Stimulated activated CD4-positive, alpha-beta T cell treated with anti-CD3 and anti-CD28 coated beads, Interleukin-2, amount 100 ng/mL, for 4 hours (primary cell): ENCODE results near the gene SCGB3A1.

ENCODE experiments used
- DNase-seq: peaks from one replicate; pipeline ENCODE4 v3.0.0-alpha.2; 2020; ENCODE audit warnings: low read depth

SCGB3A1 gene

DNA sequence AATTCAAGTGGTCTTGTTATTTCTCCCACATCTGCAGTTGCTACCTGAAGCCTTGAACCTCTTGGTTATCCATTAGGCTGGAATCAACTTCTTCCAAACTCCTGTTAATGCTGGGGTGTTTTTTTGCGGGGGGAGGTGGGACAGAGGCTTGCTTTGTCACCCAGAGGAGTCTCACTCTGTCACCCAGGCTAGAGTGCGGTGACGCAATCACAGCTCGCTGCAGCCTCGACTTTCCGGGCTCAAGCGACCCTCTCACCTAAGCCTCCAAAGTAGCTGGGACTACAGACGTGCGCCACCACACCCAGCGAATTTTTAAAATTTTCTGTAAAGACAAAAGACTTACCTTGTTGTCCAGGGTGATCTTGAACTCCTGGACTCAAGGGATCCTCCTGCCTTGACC, 4.4 kb downstream of the SCGB3A1 start:
- DNase-seq = no peak

- DNase-seq = no peak
Observed at GRCh38 chr5:180586204-180586603, 5.1 kb downstream of the SCGB3A1 start.

- DNase-seq = no peak
Observed at GRCh38 chr5:180583738-180584137, 7.6 kb downstream of the SCGB3A1 start.

DNA sequence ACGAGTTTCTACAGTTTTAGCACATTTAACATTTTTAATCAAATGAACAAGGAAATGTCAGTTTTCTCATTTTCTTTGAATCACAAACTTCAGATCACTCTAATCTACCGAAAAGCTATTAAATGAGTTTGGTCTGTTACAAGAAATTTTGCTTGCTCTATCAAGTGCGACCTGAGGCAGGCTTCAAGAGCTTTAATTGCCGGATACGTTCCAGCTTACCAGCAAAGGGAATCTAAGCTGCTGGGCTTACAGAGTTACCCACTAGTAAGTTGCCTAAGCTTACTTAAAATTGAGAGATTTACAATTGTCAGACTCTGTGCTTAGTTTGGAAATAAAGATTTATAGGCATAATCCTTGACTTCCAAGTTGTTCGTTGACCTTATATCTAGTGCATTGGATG, 10.6 kb downstream of the SCGB3A1 start:
- no peak for DNase-seq

DNA sequence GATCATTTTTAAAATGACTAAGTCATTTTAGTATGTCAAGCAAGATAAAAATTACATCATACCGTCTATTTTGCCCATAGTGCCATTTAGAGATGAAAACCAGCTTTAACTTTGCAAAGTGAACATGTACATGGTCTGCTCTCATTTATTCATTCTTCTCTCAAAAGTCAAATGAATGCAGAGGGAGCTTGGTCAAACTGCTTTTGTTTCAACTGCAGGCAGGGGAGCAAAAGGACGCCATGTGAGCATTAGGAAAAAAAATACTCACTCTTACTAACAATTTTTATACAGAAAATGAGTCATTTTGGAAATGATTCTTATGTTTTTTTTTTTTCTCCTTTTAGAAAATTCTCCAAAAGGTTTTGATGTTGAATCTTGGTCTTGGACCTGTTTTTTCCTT, 15.7 kb downstream of the SCGB3A1 start:
- DNase-seq = no peak

- DNase-seq = no peak
Observed at GRCh38 chr5:180568914-180569313, 22.4 kb downstream of the SCGB3A1 start.

DNA sequence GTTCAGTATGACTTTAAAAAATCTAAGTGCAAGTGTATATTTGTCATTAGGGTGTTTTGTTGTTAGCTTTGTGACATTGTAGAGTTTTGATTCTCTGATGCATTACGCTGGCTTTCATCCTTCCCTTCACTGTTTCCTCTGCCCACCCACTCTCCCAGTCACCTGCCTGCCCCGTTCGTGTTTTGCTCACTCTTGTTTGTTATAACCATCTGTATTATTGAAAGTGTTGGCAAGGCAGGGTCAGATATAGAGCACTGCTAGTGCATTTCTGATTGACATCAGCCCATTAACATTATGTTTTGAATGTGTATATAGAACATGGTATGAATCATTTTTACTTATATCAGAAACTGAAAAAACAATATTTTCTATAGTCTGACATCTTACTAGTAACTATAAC, 27.3 kb downstream of the SCGB3A1 start:
- no peak for DNase-seq

GRCh38 chr5:180558232-180558631, 33.1 kb downstream of the SCGB3A1 start:
- no peak for DNase-seq

DNA sequence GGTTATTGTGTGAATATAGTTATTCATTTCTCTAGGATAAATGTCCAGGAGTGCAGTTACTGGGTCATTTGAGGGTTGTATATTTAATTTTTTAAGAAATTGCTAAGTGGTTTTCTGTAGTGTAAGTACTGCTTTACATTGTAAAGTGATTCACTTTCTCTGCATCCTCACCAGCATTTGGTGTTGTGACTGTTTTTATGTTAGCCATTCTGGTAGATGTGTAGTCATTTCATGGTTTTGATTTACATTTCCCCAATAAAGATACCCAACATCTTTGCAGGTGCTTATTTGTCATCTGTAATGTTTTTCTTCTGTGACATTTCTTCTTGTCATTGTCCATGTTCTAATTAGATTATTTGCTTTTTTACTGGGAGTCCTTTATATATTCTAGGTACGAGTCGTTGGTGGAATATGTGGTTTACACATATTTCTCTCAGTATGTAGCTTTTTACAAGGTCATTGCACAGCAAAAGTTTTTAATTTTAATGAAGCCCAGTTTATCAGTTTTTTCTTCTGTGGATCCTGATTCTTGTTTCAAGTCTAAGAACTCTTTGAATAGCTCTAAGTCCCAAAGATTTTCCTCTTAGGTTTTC, 34.0 kb downstream of the SCGB3A1 start:
- no peak for DNase-seq

DNA sequence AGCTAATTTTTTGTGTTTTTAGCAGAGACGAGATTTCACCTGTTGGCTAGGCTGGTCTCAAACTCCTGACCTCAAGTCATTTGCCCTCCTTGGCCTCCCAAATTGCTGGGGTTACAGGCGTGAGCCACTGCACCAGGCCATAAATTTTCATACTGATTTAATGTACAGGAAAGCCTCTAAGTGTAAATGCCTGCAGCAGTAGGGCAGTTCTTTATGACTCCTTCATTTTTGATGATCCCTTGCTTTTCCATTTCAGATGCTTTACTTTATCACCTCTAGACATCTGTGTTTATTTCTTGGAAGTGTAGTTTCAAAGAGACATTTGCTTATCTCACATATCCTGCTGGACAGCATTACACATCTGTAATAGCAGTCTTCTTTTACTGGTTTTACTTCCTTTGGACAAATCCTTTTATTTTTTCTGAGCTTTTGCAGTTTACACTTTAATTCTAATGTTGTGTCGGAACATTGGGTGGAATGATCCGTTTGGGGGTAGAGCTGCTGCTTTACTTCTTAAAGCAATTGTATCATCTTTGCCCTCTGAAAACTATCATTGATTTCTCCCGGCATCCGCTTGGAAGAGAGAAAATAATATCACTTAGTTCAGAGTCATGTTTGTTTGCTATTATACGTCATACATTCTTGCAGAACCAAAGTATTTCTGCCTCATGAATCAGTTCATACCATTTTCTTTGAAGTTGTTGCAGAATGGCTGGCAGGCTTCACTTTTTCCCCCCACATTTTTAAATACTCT, 36.0 kb downstream of the SCGB3A1 start:
- DNase-seq = no peak

DNA sequence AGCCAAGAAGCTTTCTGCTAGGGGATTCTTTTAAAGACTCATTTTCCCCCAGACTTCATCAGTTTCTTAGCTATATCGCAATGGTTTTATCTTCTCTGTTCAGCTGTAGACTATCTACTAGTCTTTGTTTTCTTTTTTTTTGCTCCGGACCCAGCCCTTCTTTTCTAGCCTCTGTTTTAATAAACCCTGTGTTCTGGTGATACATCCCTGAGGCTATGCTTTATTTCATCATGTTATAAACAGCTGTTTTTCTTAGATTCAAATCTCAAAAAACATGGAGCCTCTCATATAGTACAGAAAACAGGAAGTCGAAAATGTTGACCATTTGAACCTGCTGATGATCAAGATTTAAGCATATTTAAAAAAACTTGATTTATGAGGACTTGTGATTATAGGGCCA, 37.8 kb downstream of the SCGB3A1 start:
- DNase-seq = no peak

GRCh38 chr5:180548563-180548962, 42.7 kb downstream of the SCGB3A1 start:
- DNase-seq = no peak

DNA sequence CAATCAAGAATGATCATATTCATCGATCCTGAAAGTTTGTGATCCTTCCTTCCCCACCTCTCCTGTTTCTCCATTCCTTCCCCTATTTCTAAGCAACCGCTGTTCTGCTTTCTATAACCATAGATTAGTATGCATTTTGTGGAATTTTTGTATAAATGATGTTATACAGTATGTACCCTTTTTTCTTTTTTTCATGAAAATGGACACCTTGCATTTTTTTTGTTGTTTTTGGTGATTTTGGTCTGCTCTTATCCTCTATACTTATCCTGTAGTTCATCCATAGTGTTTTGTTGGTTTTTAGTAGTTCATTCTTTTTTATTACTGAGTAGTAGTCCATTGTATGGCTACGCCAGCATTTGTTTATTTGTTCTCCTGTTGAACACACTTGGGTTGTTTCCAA, 46.1 kb downstream of the SCGB3A1 start:
- no peak for DNase-seq

DNA sequence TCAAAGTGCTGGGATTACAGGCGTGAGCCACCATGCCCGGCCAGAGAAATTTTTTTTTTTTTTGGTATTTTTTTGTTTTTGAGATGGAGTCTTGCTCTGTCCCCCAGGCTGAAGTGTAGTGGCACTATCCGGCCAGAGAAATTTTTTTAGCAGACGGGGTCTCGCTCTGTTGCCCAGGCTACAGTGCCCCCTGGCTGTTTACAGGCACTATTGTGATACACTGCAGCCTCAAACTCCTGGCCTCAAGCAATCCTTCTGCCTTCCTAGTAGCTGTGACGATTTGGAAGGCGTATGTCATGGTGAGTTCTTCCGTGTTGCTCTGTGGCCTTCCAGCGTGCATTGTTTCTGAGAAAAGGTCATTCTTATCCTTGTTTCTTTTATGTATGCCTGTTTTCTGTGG, 49.6 kb downstream of the SCGB3A1 start:
- no peak for DNase-seq
